ENCODE measurements around the gene ADCK2. TPM values are rescaled to one million over a fixed set of nuclear protein-coding genes. Genes with fewer than 3 reads are reported as not detected.
"Not testable (repeated sequence)": the region's sequence is repeated elsewhere in the genome, so short reads cannot be mapped to it uniquely, and the experiment has no call there.

Gene ADCK2
- total RNA-seq, 2 experiments from 2014 or later: 22.1 TPM

DNA sequence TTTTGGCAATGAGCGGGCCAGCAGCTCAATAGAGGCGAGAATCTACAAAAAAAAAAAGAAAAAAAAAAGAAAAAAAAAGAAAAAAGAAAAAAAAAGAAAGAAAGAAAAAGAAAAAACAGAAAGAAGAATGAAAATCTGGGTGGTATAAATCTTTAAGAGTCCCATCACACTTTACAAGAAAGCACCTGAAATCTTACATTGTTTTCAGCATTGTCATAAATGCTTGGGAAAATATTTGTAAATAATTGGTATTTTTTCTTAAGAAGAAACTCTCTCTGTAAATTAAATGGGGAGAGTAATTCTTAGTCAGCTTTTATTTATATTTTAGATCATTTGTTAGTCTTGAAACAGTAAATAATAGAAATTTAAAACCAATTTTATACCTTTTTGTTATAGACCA is 62.0 kb downstream of the ADCK2 start:
- Mint-ChIP-seq H3K4me3 (no peak overlapping the region), H3K27me3 (ENCODE audit: low read depth) (no peaks in the 10 kb centered on the region), H3K36me3 (ENCODE audit: low read depth) (peaks cover 12% of the 10 kb centered on the region), H3K9me3 (no peaks in the 10 kb centered on the region), H3K4me1 (ENCODE audit: low read depth) (no peaks in the 10 kb centered on the region), H3K27ac (no peak overlapping the region)
- CTCF ChIA-PET: interaction anchor here (0.5 kb wide), 1 partner anchor 121 kb away, joined by 4 read pairs; no protein-coding TSS in a partner anchor
- intact Hi-C loops (cut with micrococcal nuclease): no loop called here
- DNase-seq: no peak

DNA sequence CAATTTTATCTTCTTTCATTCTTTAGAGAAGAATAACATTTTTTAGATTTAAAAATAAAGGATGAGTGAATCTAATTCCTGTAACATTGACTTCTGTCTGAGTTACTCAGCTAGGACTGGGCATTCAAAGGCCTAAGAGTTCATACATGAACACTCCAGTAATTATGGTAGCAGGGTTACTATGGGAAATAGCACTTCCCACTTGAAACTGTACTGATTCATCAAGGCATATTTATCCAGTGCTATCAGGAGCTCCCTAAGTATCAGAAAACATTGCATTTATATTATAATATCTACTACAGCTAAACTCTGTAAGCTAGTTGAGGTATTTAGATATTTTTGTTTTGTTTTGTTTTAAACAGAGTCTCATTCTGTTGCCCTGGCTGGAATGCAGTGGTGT is 65.5 kb downstream of the ADCK2 start:
- Mint-ChIP-seq H3K27me3 (ENCODE audit: low read depth) (no peaks in the 10 kb centered on the region), H3K36me3 (ENCODE audit: low read depth) (peaks cover 12% of the 10 kb centered on the region), H3K9me3 (no peaks in the 10 kb centered on the region), H3K27ac (no peak overlapping the region), H3K4me1 (ENCODE audit: low read depth) (no peaks in the 10 kb centered on the region), H3K4me3 (no peak overlapping the region)
- CTCF ChIA-PET: interaction anchor here (0.7 to 1.3 kb wide), 5 partner anchors 12 to 294 kb away, joined by 3 to 6 read pairs (median 4); no protein-coding TSS in a partner anchor
- DNase-seq: no peak
- intact Hi-C loops (cut with micrococcal nuclease): no loop called here

DNA sequence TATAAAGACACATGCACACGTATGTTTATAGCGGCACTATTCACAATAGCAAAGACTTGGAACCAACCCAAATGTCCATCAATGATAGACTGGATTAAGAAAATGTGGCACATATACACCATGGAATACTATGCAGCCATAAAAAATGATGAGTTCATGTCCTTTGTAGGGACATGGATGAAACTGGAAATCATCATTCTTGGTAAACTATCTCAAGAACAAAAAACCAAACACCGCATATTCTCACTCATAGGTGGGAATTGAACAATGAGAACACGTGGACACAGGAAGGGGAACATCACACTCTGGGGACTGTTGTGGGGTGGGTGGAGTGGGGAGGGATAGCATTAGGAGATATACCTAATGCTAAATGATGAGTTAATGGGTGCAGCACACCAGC is 70.5 kb downstream of the ADCK2 start:
- CTCF ChIA-PET: not testable (repeated sequence)

DNA sequence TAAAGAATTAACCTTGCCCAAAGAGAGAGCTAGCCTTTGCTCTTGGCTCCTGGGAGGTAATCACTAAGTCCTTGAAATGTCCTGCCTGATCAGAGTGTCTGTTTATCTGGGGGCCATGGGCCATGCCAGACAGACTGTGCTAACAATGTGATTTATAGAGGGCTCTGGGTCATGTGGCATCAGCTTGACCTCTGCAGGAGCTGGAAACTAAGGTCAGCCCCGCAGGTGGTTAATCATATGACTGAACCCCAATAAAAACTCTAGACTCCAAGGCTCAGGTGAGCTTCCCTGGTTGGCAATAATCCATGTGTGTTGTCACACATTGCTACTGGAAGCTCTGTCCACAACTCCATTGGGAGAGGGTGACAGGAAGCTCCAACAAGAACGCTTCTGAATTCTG is 71.3 kb downstream of the ADCK2 start:
- Mint-ChIP-seq H3K4me1 (ENCODE audit: low read depth) (no peaks in the 10 kb centered on the region), H3K27me3 (ENCODE audit: low read depth) (no peaks in the 10 kb centered on the region), H3K4me3 (no peak overlapping the region), H3K9me3 (peaks cover 2% of the 10 kb centered on the region), H3K36me3 (ENCODE audit: low read depth) (peaks cover 14% of the 10 kb centered on the region), H3K27ac (no peak overlapping the region)
- intact Hi-C loops (cut with micrococcal nuclease): no loop called here
- CTCF ChIA-PET: interaction anchor here (1.1 kb wide), 1 partner anchor 18 kb away, joined by 3 read pairs; no protein-coding TSS in a partner anchor
- DNase-seq: no peak

More for the DNA sequence above, 70.5 kb downstream of the ADCK2 start:
- H3K36me3 Mint-ChIP-seq (ENCODE audit: low read depth): peaks cover 18% of the 10 kb centered on the region
- H3K9me3 Mint-ChIP-seq; H3K4me1 Mint-ChIP-seq (ENCODE audit: low read depth); H3K4me3 Mint-ChIP-seq; H3K27ac Mint-ChIP-seq; intact Hi-C loops (cut with micrococcal nuclease); H3K27me3 Mint-ChIP-seq (ENCODE audit: low read depth); DNase-seq: not testable (repeated sequence)

Other genes with a start within 250 kb of the ADCK2 start
- 10 to 100 TPM; 77.6 to 78.6 TPM for gene MKRN1, start 193.4 kb upstream of the ADCK2 start, total RNA-seq
- not detected for gene DENND2A, start 32.1 kb upstream of the ADCK2 start, total RNA-seq
- 100 to 1,000 TPM; 167 to 179 TPM for gene NDUFB2, start 23.8 kb downstream of the ADCK2 start, total RNA-seq

Measured in activated naive CD4-positive, alpha-beta T cell treated with anti-CD3 and anti-CD28 coated beads for 36 hours (primary cell).